Esophagus muscularis mucosa (tissue), 4 donors: ENCODE results near the gene PTTG1IP.

Experiments
- CTCF ChIP-seq, 3 experiments: fragments of 200-600 bp in 2 of 3; fragments of 450-650 bp in 1 of 3; sonication (generic) in 2 of 3; IDR thresholded peaks; one replicate each; pipeline ENCODE4 v1.5.1; 2017 to 2019; ENCODE audit warnings: antibody characterized with exemption in 3 of 3, mild to moderate bottlenecking in 2 of 3, moderate library complexity in 1 of 3
- EP300 ChIP-seq: sonication (generic); formaldehyde crosslinking; IDR thresholded peaks from one replicate; pipeline ENCODE4 v1.6.1; 2017; ENCODE audit warnings: antibody characterized with exemption
- POLR2A ChIP-seq: fragments of 450-650 bp; IDR thresholded peaks from one replicate; pipeline ENCODE4 v1.6.1; 2017; ENCODE audit warnings: antibody characterized with exemption, moderate library complexity, mild to moderate bottlenecking, low read depth
- POLR2AphosphoS5 ChIP-seq, 2 donors: sonication (generic); formaldehyde crosslinking; IDR thresholded peaks; one replicate each; pipeline ENCODE4 v1.6.1; 2017; ENCODE audit warnings: antibody characterized with exemption in 2 of 2

GRCh38 chr21:44835647-44835973 is 37.9 kb downstream of the PTTG1IP start:
- TF ChIP-seq POLR2A (no peak), EP300 (no peak), CTCF (IDR thresholded peaks at IDR 0.05) (no peak), POLR2AphosphoS5 (IDR thresholded peaks at IDR 0.05) (no peak)
